HG02943 (cell line): ENCODE measurements around the gene CACNA2D1.
"Not testable (repeated sequence)": the region's sequence is repeated elsewhere in the genome, so short reads cannot be mapped to it uniquely, and the experiment has no call there.

Source experiments
- ATAC-seq: cut with Tn5 transposase; IDR thresholded peaks from one replicate; pipeline ENCODE4 v1.9.1; 2021; ENCODE audit warnings: mild to moderate bottlenecking, low read depth, moderate library complexity; ENCODE audit not compliant: unreplicated experiment

The CACNA2D1 gene

GRCh38 chr7:82435769-82436168 lies 7.8 kb downstream of the CACNA2D1 start:
- no peak for ATAC-seq

GRCh38 chr7:82434275-82435022 lies 9.1 kb downstream of the CACNA2D1 start:
- ATAC-seq: no peak

- no peak for ATAC-seq
These were observed 10.1 kb downstream of the CACNA2D1 start for GRCh38 chr7:82433507-82433906.

- ATAC-seq: not testable (repeated sequence)
These were observed 10.8 kb downstream of the CACNA2D1 start for GRCh38 chr7:82432743-82433142.

GRCh38 chr7:82430500-82431465 lies 12.8 kb downstream of the CACNA2D1 start:
- no peak for ATAC-seq

- no peak for ATAC-seq
These were observed 14.2 kb downstream of the CACNA2D1 start for GRCh38 chr7:82429408-82429807.

GRCh38 chr7:82428186-82428961 lies 15.2 kb downstream of the CACNA2D1 start:
- ATAC-seq: no peak

- ATAC-seq: no peak
These were observed 20.1 kb downstream of the CACNA2D1 start for GRCh38 chr7:82423446-82423845.

- no peak for ATAC-seq
These were observed 24.4 kb downstream of the CACNA2D1 start for GRCh38 chr7:82419200-82419599.

- no peak for ATAC-seq
These were observed 25.7 kb downstream of the CACNA2D1 start for GRCh38 chr7:82417898-82418297.

GRCh38 chr7:82416402-82416801 lies 27.2 kb downstream of the CACNA2D1 start:
- no peak for ATAC-seq

GRCh38 chr7:82414389-82414788 lies 29.2 kb downstream of the CACNA2D1 start:
- ATAC-seq: no peak

GRCh38 chr7:82413237-82413636 lies 30.3 kb downstream of the CACNA2D1 start:
- no peak for ATAC-seq

- no peak for ATAC-seq
These were observed 31.8 kb downstream of the CACNA2D1 start for GRCh38 chr7:82411732-82412131.

GRCh38 chr7:82410461-82410860 lies 33.1 kb downstream of the CACNA2D1 start:
- no peak for ATAC-seq

GRCh38 chr7:82406937-82407336 lies 36.6 kb downstream of the CACNA2D1 start:
- no peak for ATAC-seq

GRCh38 chr7:82405301-82405700 lies 38.3 kb downstream of the CACNA2D1 start:
- no peak for ATAC-seq

GRCh38 chr7:82404652-82405051 lies 38.9 kb downstream of the CACNA2D1 start:
- ATAC-seq: no peak

GRCh38 chr7:82404094-82404493 lies 39.5 kb downstream of the CACNA2D1 start:
- no peak for ATAC-seq

- ATAC-seq: no peak
These were observed 45.6 kb downstream of the CACNA2D1 start for GRCh38 chr7:82397879-82398524.
